DND-41 (cell line): ENCODE measurements around the gene ABHD16B.

Experiments used
- ATAC-seq: fragments of 200-7000 bp; cut with Tn5 transposase; 3 replicates; pipeline ENCODE4 v1.9.1; 2021; ENCODE audit warnings: low read depth; ENCODE audit not compliant: insufficient read depth
- DNase-seq: peaks from one replicate; pipeline ENCODE4 v3.0.0-alpha.2; 2020
- H2AFZ ChIP-seq: 2 replicates; pipeline ENCODE4 v1.6.0; 2012; ENCODE audit warnings: low read depth, low read length
- H3K27ac ChIP-seq: 2 replicates; pipeline ENCODE4 v1.5.1; 2012; ENCODE audit warnings: low read length, inconsistent platforms
- H3K27me3 ChIP-seq: fragments of 200-600 bp; sonication (generic); 2 replicates; pipeline ENCODE4 v1.6.0; 2012; ENCODE audit warnings: low read length, mild to moderate bottlenecking, inconsistent platforms; ENCODE audit not compliant: insufficient read depth, poor library complexity
- H3K36me3 ChIP-seq: 2 replicates; pipeline ENCODE4 v1.5.1; 2012; ENCODE audit warnings: low read length, inconsistent platforms; ENCODE audit not compliant: insufficient read depth
- H3K4me1 ChIP-seq: 2 replicates; pipeline ENCODE4 v1.5.1; 2012; ENCODE audit warnings: mild to moderate bottlenecking, low read length; ENCODE audit not compliant: insufficient read depth
- H3K4me2 ChIP-seq: 2 replicates; pipeline ENCODE4 v1.6.0; 2012; ENCODE audit warnings: mild to moderate bottlenecking, moderate library complexity, low read length, inconsistent platforms; ENCODE audit not compliant: insufficient read depth
- H3K4me3 ChIP-seq, 2 experiments: fragments of 200-600 bp in 1 of 2; shearing (Covaris generic) in 1 of 2; 2 replicates each; pipeline ENCODE4 v1.5.1; 2012 to 2016; ENCODE audit warnings: inconsistent platforms in 2 of 2, low read length in 2 of 2, mild to moderate bottlenecking in 2 of 2, low read depth in 1 of 2, moderate library complexity in 1 of 2
- H3K79me2 ChIP-seq: 2 replicates; pipeline ENCODE4 v1.6.0; 2012; ENCODE audit warnings: low read length, inconsistent platforms; ENCODE audit not compliant: insufficient read depth
- H3K9ac ChIP-seq: 2 replicates; pipeline ENCODE4 v1.6.0; 2012; ENCODE audit warnings: low read depth, mild to moderate bottlenecking, inconsistent platforms, low read length, moderate library complexity
- H3K9me3 ChIP-seq: 2 replicates; pipeline ENCODE4 v1.5.1; 2012; ENCODE audit warnings: low read length, moderate library complexity, mild to moderate bottlenecking, inconsistent platforms; ENCODE audit not compliant: insufficient read depth, severe bottlenecking
- H4K20me1 ChIP-seq: 2 replicates; pipeline ENCODE4 v1.6.0; 2012; ENCODE audit warnings: low read length; ENCODE audit not compliant: insufficient read depth
- EZH2 ChIP-seq: IDR thresholded peaks from 3 replicates; pipeline ENCODE4 v1.6.1; 2012; ENCODE audit warnings: borderline replicate concordance, low read depth, mild to moderate bottlenecking, moderate library complexity, low read length, inconsistent platforms; ENCODE audit not compliant: severe bottlenecking
- TF ChIP-seq, protein P1 (sequence below): IDR thresholded peaks from 2 replicates; pipeline ENCODE4 v1.5.1; 2012; ENCODE audit warnings: borderline replicate concordance, low read length, moderate library complexity, mild to moderate bottlenecking; ENCODE audit not compliant: poor library complexity, severe bottlenecking; ENCODE audit errors: extremely low read depth

Gene ABHD16B

GRCh38 chr20:63823691-63824311, 37.5 kb upstream of the ABHD16B start:
- H3K4me2 ChIP-seq: no peak overlapping the region
- peaks cover 3% of the 10 kb centered on the region for H3K27me3 ChIP-seq

DNA sequence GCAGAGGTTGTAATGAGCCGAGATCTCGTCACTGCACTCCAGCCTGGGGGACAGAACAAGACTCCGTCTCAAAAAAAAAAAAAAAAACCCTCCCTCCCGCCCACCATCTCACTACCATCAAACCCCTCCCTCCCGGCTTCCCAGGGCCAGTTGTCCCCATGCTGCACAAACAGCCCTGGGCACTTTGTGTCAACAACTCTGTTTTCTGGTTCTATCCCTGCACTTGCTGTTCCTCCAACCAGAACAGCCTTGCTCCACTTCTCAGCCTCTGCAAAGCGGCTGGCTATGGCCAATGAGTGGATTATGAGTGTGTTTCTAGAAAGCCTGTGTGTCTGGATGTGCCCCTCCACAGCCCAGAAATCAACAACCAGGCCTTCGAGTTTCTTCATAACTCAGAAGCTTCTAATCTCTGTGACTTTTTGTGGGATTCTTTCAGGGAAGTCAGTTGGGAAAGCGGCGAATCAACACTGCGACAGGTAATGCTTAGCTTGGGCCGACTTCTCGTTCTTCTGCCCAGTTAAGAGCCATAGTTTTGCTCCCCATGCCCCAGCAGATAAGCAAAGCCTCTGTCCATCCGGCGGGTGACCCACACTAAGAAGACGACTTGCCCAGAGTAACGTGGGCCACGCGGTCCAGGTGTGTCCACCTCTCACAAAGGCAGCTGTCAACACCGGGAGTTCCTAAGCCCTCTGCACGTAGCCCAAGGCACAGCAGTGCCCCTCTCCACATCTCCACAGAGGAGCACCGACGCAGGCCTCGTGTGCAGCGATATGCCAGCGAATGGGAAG, 35.8 kb upstream of the ABHD16B start:
- Histone ChIP-seq H3K27ac (no peak overlapping the region), H3K4me2 (no peak overlapping the region), H4K20me1 (0 out of 2 replicates have a peak, but pooled peaks cover 4% of the 10 kb centered on the region), H3K79me2 (no peaks in the 10 kb centered on the region), H3K9ac (no peak overlapping the region), H2AFZ (no peak overlapping the region), H3K9me3 (no peaks in the 10 kb centered on the region), H3K4me3 (no peak overlapping the region), H3K36me3 (no peaks in the 10 kb centered on the region), H3K27me3 (peaks cover 3% of the 10 kb centered on the region), H3K4me1 (no peaks in the 10 kb centered on the region)
- TF ChIP-seq EZH2: no peak
- TF ChIP-seq, protein P1, sequence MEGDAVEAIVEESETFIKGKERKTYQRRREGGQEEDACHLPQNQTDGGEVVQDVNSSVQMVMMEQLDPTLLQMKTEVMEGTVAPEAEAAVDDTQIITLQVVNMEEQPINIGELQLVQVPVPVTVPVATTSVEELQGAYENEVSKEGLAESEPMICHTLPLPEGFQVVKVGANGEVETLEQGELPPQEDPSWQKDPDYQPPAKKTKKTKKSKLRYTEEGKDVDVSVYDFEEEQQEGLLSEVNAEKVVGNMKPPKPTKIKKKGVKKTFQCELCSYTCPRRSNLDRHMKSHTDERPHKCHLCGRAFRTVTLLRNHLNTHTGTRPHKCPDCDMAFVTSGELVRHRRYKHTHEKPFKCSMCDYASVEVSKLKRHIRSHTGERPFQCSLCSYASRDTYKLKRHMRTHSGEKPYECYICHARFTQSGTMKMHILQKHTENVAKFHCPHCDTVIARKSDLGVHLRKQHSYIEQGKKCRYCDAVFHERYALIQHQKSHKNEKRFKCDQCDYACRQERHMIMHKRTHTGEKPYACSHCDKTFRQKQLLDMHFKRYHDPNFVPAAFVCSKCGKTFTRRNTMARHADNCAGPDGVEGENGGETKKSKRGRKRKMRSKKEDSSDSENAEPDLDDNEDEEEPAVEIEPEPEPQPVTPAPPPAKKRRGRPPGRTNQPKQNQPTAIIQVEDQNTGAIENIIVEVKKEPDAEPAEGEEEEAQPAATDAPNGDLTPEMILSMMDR: no peak
- DNase-seq (no peak), ATAC-seq (no peak)

More at GRCh38 chr20:63823691-63824311, 37.5 kb upstream of the ABHD16B start:
- no peaks in the 10 kb centered on the region for H3K36me3 ChIP-seq
- ATAC-seq (no peak), DNase-seq (no peak)
- no peak overlapping the region for H3K4me3 ChIP-seq
- H2AFZ ChIP-seq: no peak overlapping the region
- H3K4me1 ChIP-seq: no peaks in the 10 kb centered on the region
- no peaks in the 10 kb centered on the region for H4K20me1 ChIP-seq
- H3K9me3 ChIP-seq: no peaks in the 10 kb centered on the region
- no peaks in the 10 kb centered on the region for H3K79me2 ChIP-seq
- H3K9ac ChIP-seq: no peak overlapping the region
- H3K27ac ChIP-seq: no peak overlapping the region
- TF ChIP-seq, protein P1: no peak
- no peak for TF ChIP-seq EZH2

DNA sequence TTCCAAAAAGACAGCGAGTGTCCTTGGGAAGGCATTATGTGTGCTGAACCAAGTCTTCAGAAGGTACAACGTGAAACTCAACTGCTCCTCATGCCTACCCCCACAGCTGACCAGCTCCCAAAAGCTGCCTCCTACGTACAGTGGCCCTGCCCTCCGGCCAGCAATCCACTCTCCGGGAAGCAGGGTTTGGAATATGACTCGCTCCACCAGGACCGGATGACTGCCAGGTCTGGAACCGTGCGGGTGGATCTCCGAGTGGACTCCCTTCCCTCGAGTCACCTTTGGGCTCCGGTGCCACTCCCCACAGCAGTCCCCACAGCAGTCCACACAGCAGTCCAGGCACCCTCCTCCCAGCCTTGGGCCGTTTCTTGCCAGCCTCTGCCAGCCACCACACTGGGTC, 34.5 kb upstream of the ABHD16B start:
- peaks cover 3% of the 10 kb centered on the region for H3K27me3 ChIP-seq
- no peak overlapping the region for H3K4me2 ChIP-seq
- no peak overlapping the region for H2AFZ ChIP-seq
- no peak for DNase-seq
- ATAC-seq: no peak
- no peaks in the 10 kb centered on the region for H3K79me2 ChIP-seq
- H3K36me3 ChIP-seq: no peaks in the 10 kb centered on the region
- H3K27ac ChIP-seq: no peak overlapping the region
- H3K4me1 ChIP-seq: no peaks in the 10 kb centered on the region
- H3K9ac ChIP-seq: no peak overlapping the region
- no peaks in the 10 kb centered on the region for H3K9me3 ChIP-seq
- H4K20me1 ChIP-seq: 0 out of 2 replicates have a peak, but pooled peaks cover 4% of the 10 kb centered on the region
- no peak overlapping the region for H3K4me3 ChIP-seq
- TF ChIP-seq, protein P1: no peak
- no peak for TF ChIP-seq EZH2
